Stomach (tissue), 4 donors: ENCODE measurements around the gene ALK.

Experiments
- POLR2A ChIP-seq, 4 donors: fragments of 450-650 bp; IDR thresholded peaks; one replicate each; pipeline ENCODE4 v1.6.1; 2016; ENCODE audit warnings: antibody characterized with exemption in 4 of 4, control low read depth in 2 of 4, mild to moderate bottlenecking in 1 of 4, moderate library complexity in 1 of 4
- TF ChIP-seq, protein P1 (sequence below), 7 experiments: fragments of 450-650 bp in 4 of 7; fragments of 200-600 bp in 3 of 7; sonication (generic) in 3 of 7; IDR thresholded peaks; one replicate each; pipeline ENCODE4 v1.5.1; 2016 to 2019; ENCODE audit warnings: antibody characterized with exemption in 7 of 7, control low read depth in 2 of 7, mild to moderate bottlenecking in 1 of 7

DNA sequence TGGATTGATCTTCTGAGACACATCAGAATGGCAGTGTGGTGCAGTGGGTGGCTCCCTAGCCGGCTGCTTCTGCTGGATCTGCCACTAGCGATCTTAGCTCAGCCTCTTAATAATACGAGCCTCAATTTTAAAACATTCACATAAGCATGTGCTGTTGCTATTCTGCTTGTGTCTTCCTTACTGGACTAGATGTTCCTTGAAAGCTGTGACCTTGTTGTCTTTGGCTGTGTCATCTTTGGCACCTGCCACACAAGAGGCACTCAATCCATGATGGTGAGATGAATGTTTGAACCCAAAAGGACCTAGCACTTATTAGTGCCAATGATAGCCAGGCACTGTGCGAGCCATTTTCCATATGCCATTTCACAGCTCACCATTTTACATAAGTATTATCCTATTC lies 393.0 kb downstream of the ALK start:
- TF ChIP-seq POLR2A (IDR thresholded peaks at IDR 0.05), result no peak
- TF ChIP-seq, protein P1, sequence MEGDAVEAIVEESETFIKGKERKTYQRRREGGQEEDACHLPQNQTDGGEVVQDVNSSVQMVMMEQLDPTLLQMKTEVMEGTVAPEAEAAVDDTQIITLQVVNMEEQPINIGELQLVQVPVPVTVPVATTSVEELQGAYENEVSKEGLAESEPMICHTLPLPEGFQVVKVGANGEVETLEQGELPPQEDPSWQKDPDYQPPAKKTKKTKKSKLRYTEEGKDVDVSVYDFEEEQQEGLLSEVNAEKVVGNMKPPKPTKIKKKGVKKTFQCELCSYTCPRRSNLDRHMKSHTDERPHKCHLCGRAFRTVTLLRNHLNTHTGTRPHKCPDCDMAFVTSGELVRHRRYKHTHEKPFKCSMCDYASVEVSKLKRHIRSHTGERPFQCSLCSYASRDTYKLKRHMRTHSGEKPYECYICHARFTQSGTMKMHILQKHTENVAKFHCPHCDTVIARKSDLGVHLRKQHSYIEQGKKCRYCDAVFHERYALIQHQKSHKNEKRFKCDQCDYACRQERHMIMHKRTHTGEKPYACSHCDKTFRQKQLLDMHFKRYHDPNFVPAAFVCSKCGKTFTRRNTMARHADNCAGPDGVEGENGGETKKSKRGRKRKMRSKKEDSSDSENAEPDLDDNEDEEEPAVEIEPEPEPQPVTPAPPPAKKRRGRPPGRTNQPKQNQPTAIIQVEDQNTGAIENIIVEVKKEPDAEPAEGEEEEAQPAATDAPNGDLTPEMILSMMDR (IDR thresholded peaks at IDR 0.05), result no peak
